C4-2B (cell line): ENCODE measurements around the gene PGAP6.

Source experiments
- H3K27ac ChIP-seq: fragments of 450-650 bp; 2 replicates; pipeline ENCODE4 v1.5.1; 2017
- ZFX ChIP-seq: fragments of 450-650 bp; IDR thresholded peaks from 2 replicates; pipeline ENCODE4 v1.6.1; 2017
- TF ChIP-seq, protein P1 (sequence below): fragments of 450-650 bp; conservative IDR thresholded peaks from 2 replicates; pipeline ENCODE4 v1.5.1; 2017; ENCODE audit warnings: mild to moderate bottlenecking

PGAP6 gene

GRCh38 chr16:356741-357140 is 25.0 kb downstream of the PGAP6 start:
- TF ChIP-seq, protein P1, sequence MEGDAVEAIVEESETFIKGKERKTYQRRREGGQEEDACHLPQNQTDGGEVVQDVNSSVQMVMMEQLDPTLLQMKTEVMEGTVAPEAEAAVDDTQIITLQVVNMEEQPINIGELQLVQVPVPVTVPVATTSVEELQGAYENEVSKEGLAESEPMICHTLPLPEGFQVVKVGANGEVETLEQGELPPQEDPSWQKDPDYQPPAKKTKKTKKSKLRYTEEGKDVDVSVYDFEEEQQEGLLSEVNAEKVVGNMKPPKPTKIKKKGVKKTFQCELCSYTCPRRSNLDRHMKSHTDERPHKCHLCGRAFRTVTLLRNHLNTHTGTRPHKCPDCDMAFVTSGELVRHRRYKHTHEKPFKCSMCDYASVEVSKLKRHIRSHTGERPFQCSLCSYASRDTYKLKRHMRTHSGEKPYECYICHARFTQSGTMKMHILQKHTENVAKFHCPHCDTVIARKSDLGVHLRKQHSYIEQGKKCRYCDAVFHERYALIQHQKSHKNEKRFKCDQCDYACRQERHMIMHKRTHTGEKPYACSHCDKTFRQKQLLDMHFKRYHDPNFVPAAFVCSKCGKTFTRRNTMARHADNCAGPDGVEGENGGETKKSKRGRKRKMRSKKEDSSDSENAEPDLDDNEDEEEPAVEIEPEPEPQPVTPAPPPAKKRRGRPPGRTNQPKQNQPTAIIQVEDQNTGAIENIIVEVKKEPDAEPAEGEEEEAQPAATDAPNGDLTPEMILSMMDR, result no peak
- TF ChIP-seq ZFX, result no peak
- no peak overlapping the region for H3K27ac ChIP-seq

GRCh38 chr16:354971-355461 is 26.8 kb downstream of the PGAP6 start:
- TF ChIP-seq, protein P1, result no peak
- no peak for TF ChIP-seq ZFX
- H3K27ac ChIP-seq, result no peak overlapping the region

DNA sequence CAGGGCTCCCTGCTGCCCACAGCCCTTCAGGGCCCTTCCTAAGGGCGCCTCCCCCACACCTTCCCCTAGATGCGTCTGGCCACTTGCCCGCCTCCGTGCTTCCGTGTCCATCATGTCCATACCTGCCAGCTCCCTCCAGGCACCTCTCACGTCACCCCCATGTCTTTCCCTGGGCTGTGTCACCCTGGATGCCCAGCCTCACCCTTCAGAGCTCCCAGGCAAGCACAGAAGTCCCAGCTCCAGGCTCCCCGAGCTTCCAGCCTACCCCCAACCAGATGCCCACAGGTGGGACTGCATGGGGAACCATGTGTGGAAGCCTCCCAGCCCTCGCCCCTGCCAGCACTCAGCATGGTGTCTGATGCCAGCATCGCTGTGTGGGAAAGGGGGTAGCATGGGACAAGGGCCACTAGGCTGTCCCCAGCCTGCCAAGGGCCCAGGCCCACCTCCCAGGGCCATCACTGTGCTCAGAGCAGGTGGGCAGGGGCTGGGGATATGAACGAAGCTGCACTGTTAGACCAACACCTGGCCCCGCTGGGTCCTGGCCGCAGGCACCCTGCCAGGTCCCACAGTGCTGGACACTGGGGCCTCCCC is 27.4 kb downstream of the PGAP6 start:
- no peak overlapping the region for H3K27ac ChIP-seq
- TF ChIP-seq, protein P1, result no peak
- TF ChIP-seq ZFX, result no peak

- TF ChIP-seq ZFX, result no peak
- TF ChIP-seq, protein P1, result no peak
- peak overlapping the region; percentile 41; the same call in 1 of the 2 replicates for H3K27ac ChIP-seq
These were observed 28.1 kb downstream of the PGAP6 start for GRCh38 chr16:353404-354290.

GRCh38 chr16:352547-353403 is 29.0 kb downstream of the PGAP6 start, which contains the start of gene AXIN1:
Gene AXIN1, minus strand, starts transcription at chr16:352723. Its CDS starts 5,698 bp downstream, at chr16:347025.
- peak within 1 kb of the TSS; percentile 78 for H3K27ac ChIP-seq
- TF ChIP-seq ZFX, result no peak
- TF ChIP-seq, protein P1, result peak; percentile 83

GRCh38 chr16:351804-352520 is 29.8 kb downstream of the PGAP6 start:
- TF ChIP-seq ZFX, result peak; percentile 86
- TF ChIP-seq, protein P1, result no peak
- peak overlapping the region; percentile 78 for H3K27ac ChIP-seq
